ENCODE measurements around the gene CCL8.

Gene CCL8

DNA sequence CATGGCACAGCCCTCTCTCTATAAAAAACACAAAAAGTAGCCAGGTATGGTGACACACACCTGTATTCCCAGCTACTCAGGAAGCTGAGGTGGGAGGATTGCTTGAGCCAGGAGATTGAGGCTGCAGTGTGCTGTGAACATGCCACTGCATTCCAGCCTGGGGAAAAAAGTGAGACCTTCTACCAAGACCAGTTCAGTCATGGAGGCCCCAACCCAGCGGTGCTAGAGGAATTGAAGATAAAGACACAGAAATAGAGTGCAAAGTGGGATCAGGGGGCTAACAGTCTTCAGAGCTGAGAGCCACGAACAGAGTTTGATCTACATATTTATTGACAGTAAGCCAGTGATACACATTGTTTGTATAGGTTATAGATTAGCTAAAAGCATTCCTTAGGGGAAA, 15.6 kb upstream of the CCL8 start:
- no peak overlapping the region for H3K4me3 ChIP-seq (ENCODE audit: low read depth, low read length)
- TF ChIP-seq, protein P1, sequence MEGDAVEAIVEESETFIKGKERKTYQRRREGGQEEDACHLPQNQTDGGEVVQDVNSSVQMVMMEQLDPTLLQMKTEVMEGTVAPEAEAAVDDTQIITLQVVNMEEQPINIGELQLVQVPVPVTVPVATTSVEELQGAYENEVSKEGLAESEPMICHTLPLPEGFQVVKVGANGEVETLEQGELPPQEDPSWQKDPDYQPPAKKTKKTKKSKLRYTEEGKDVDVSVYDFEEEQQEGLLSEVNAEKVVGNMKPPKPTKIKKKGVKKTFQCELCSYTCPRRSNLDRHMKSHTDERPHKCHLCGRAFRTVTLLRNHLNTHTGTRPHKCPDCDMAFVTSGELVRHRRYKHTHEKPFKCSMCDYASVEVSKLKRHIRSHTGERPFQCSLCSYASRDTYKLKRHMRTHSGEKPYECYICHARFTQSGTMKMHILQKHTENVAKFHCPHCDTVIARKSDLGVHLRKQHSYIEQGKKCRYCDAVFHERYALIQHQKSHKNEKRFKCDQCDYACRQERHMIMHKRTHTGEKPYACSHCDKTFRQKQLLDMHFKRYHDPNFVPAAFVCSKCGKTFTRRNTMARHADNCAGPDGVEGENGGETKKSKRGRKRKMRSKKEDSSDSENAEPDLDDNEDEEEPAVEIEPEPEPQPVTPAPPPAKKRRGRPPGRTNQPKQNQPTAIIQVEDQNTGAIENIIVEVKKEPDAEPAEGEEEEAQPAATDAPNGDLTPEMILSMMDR (IDR thresholded peaks at IDR 0.05; ENCODE audit: borderline replicate concordance, insufficient read depth, low read depth, low read length): no peak

DNA sequence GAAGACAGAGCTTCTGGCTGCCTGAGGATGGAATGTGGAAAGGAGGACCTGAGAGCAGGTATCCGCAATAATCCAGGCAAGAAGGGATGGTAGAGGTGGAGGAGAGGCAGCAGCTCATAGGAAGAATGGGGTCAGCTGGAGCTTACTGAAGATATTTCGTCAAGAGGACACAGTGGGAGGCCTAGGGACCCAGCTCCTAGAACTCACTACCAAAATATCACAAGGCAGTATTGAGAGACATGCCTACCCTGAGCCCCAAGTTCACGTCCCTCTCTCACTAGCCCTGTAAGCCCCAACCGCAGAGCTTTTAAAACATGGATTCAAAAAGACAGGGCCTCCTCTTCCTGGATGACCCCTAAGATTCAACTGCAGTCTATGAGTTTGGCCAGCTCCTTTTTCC, 14.2 kb upstream of the CCL8 start:
- TF ChIP-seq, protein P1 (IDR thresholded peaks at IDR 0.05; ENCODE audit: borderline replicate concordance, insufficient read depth, low read depth, low read length): no peak
- H3K4me3 ChIP-seq (ENCODE audit: low read depth, low read length): no peak overlapping the region

DNA sequence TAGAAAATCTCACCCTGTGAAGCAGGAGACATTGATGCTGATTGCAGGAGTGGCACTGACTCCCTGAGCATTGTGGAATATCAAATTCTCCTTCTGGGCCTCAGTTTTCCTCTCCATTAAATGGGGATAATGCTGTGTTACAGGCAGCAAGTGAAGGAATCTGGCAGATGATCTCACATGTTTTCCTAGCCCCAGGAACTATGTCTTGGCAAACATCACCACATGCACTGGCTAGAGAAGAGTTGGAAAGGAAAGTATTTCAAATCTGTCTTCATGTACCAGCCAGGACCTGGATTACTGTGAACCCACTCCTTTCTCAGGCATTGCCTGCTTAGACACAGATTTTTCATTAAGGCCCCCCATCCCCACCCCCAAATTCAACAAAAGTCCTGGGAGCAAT, 13.6 kb upstream of the CCL8 start:
- TF ChIP-seq, protein P1 (IDR thresholded peaks at IDR 0.05; ENCODE audit: borderline replicate concordance, insufficient read depth, low read depth, low read length): no peak
- H3K4me3 ChIP-seq (ENCODE audit: low read depth, low read length): no peak overlapping the region

DNA sequence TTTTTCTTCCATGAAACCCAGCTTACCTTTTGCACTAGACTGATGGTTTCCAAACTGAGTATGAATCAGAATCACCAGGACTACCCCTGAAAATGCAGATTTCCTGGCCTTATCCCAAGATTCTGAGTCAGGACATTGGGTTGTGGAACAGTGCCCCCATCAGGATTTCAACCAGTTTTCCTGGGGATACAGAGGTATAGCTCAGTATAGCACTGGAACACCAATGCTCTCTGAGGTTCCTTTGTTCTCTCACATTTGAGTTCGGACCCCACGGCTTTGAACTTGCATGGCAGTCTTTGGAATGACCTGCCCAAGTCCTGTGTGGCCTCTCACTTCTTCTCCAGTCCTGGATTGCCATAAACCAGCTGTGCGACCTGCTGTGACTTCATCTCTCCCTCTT, 12.8 kb upstream of the CCL8 start:
- TF ChIP-seq, protein P1 (IDR thresholded peaks at IDR 0.05; ENCODE audit: borderline replicate concordance, insufficient read depth, low read depth, low read length): no peak
- H3K4me3 ChIP-seq (ENCODE audit: low read depth, low read length): no peak overlapping the region

DNA sequence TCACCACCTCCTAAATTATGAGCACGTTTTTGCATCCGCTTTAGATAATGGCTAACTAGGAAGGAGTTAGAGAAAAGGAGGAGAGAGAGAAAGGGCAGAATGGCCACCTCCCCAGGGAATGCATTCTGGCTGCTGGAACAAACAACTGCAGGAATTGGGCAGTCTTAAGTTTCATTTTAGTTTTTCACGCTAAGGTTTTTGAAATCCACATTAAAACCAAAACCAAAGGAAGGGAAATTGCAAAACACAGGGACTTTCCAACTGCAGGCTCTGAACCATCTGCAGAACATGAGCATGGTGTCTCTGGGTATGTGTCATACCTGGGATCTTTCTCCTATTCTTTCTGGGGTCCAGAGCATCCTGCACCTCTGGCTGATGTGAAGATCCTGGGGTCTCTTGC, 12.1 kb upstream of the CCL8 start:
- no peak overlapping the region for H3K4me3 ChIP-seq (ENCODE audit: low read depth, low read length)
- TF ChIP-seq, protein P1 (IDR thresholded peaks at IDR 0.05; ENCODE audit: borderline replicate concordance, insufficient read depth, low read depth, low read length): no peak

DNA sequence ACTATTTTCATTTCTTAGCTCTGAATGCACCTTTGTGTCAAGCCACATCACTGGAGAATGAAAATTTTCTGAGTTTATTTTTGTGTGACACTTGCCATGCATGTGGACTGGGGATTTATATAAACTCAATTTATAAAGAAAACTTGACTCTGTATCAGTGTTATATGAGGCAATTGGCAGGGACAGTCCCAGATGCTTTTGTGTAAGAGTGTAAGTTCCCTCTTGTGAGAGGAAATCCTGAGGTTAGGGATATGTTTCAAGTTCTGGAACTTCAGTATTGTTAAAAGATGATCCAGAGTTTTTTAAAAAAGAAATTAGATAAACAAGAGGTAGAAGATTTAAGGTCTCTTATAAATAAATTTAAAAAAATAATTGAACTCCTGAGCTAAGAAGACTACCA, 10.9 kb upstream of the CCL8 start:
- TF ChIP-seq, protein P1 (IDR thresholded peaks at IDR 0.05; ENCODE audit: borderline replicate concordance, insufficient read depth, low read depth, low read length): no peak
- no peak overlapping the region for H3K4me3 ChIP-seq (ENCODE audit: low read depth, low read length)

DNA sequence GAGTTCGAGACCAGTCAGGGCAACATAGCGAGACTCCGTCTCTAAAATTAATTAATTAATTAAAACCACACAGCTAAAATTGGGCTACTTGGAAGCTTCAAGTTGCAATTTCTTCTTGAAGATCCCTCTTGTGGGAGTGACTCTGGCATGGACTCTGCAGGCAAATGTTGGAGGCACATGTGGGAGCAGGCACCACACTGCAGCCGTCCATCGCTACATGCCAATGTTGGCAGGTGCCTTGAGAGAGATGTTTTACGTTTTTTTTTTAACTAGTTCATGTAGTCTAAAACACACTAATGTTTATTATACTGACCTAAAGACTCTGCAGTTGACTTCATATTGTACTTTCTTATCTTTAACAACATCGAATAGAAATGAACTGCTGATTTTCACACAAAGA, 7.9 kb upstream of the CCL8 start:
- TF ChIP-seq, protein P1 (IDR thresholded peaks at IDR 0.05; ENCODE audit: borderline replicate concordance, insufficient read depth, low read depth, low read length): no peak
- no peak overlapping the region for H3K4me3 ChIP-seq (ENCODE audit: low read depth, low read length)

Measured in GM12875 (cell line).